ENCODE measurements around the gene NLK. TPM values are rescaled to one million over a fixed set of nuclear protein-coding genes. Genes with fewer than 3 reads are reported as not detected.

Gene NLK
- total RNA-seq, 6 donors from 2014 or later = 16.1 to 34.5 (median 19.9) TPM

GRCh38 chr17:28042721-28043291 is 329 bp downstream of the NLK start:
- Histone ChIP-seq H3K4me3 (peak overlapping the region in 3 of 4 donors; percentile 86 to 99 (median 97)), H3K27ac (peak overlapping the region in 2 of 4 donors; percentile 97), H3K27me3 (no peaks in the 10 kb centered on the region), H3K9me3 (no peaks in the 10 kb centered on the region), H3K36me3 (no peaks in the 10 kb centered on the region), H3K4me1 (peaks cover 30 to 47% (median 40%) of the 10 kb centered on the region in 4 donors)
- TF ChIP-seq CTCF (IDR thresholded peaks at IDR 0.05) = no peak
- no peak for TF ChIP-seq EP300 (IDR thresholded peaks at IDR 0.05)
- TF ChIP-seq POLR2AphosphoS5 (IDR thresholded peaks at IDR 0.05) = no peak
- no peak for TF ChIP-seq POLR2A (IDR thresholded peaks at IDR 0.05)
- ATAC-seq (ENCODE audit: low FRiP score in 2 of 2) = no peak
- WGBS, 2 donors = 98 to 99% methylated on average over 10 to 16 of the region's 16 CpGs
- peak in 1 of 2 donors; percentile 57 for DNase-seq

DNA sequence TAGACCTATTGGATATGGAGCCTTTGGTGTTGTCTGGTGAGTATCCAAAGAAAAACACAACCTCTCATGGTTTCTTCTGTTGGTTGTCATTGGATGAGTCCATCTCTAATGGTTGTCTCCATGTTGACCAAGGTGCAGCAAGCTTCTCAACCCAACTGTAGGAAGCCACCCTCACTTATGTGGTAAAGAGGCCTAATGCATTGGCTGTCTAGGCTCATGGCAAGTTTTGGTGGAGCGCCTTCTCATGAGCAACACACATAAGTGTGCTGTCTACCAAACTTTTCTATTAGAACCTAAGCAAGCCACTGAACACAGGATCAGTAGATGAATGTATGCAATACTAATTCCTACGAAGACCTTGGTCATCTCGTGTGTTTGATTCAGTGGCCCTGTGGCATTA is 819 bp downstream of the NLK start:
- no peak for DNase-seq
- H3K36me3 ChIP-seq = no peaks in the 10 kb centered on the region
- peak overlapping the region in 1 of 4 donors; percentile 86 for H3K4me3 ChIP-seq
- no peak for ATAC-seq (ENCODE audit: low FRiP score in 2 of 2)
- peaks cover 30 to 47% (median 40%) of the 10 kb centered on the region in 4 donors for H3K4me1 ChIP-seq
- no peaks in the 10 kb centered on the region for H3K27me3 ChIP-seq
- H3K27ac ChIP-seq = no peak overlapping the region
- TF ChIP-seq CTCF (IDR thresholded peaks at IDR 0.05) (no peak), POLR2AphosphoS5 (IDR thresholded peaks at IDR 0.05) (no peak), POLR2A (IDR thresholded peaks at IDR 0.05) (no peak), EP300 (IDR thresholded peaks at IDR 0.05) (no peak)
- WGBS, 2 donors = 96 to 99% methylated on average over 3 of the region's 3 CpGs
- H3K9me3 ChIP-seq = no peaks in the 10 kb centered on the region

DNA sequence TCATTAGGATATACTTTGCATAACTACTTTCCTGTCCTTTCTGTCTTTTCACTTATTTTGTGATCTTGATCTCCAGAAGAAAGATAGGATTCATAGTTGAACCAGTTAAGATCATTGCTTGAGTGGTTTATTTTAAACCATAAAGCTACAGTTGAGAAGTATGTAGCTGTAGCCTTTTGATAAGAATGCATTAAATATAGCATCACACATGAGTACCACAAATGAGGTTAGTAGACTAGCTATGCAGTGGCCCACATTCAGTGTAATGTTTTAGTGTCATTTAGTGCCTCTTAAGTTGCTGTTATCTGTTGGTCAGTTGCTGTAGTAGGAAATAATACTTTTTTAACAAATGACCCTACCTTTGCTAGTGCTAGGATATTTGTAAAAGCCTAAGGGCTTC is 1.3 kb downstream of the NLK start:
- TF ChIP-seq POLR2A (IDR thresholded peaks at IDR 0.05) = no peak
- TF ChIP-seq EP300 (IDR thresholded peaks at IDR 0.05) = no peak
- no peak for TF ChIP-seq CTCF (IDR thresholded peaks at IDR 0.05)
- no peak for TF ChIP-seq POLR2AphosphoS5 (IDR thresholded peaks at IDR 0.05)
- H3K4me3 ChIP-seq = peak overlapping the region in 1 of 4 donors; percentile 86
- no peaks in the 10 kb centered on the region for H3K36me3 ChIP-seq
- H3K27me3 ChIP-seq = no peaks in the 10 kb centered on the region
- H3K4me1 ChIP-seq = peaks cover 30 to 47% (median 40%) of the 10 kb centered on the region in 4 donors
- ATAC-seq (ENCODE audit: low FRiP score in 2 of 2) = no peak
- DNase-seq = no peak
- H3K27ac ChIP-seq = peak overlapping the region in 1 of 4 donors; percentile 40
- no peaks in the 10 kb centered on the region for H3K9me3 ChIP-seq

GRCh38 chr17:28045304-28045703 is 2.8 kb downstream of the NLK start:
- no peak overlapping the region for H3K27ac ChIP-seq

More at GRCh38 chr17:28045304-28045703, 2.8 kb downstream of the NLK start:
- Histone ChIP-seq H3K4me3 (peak overlapping the region in 1 of 4 donors; percentile 86), H3K9me3 (no peaks in the 10 kb centered on the region), H3K27me3 (no peaks in the 10 kb centered on the region), H3K36me3 (no peaks in the 10 kb centered on the region), H3K4me1 (peaks cover 30 to 47% (median 40%) of the 10 kb centered on the region in 4 donors)
- ATAC-seq (ENCODE audit: low FRiP score in 2 of 2) (no peak), DNase-seq (no peak)
- WGBS, 2 donors = 71 to 74% methylated on average over 3 of the region's 3 CpGs
- no peak for TF ChIP-seq POLR2AphosphoS5 (IDR thresholded peaks at IDR 0.05)
- TF ChIP-seq POLR2A (IDR thresholded peaks at IDR 0.05) = no peak
- no peak for TF ChIP-seq EP300 (IDR thresholded peaks at IDR 0.05)
- no peak for TF ChIP-seq CTCF (IDR thresholded peaks at IDR 0.05)

All from upper lobe of left lung (tissue), 6 donors.